HG02588 (cell line): Measurements from ENCODE around the gene ARRB1.
"Not testable (repeated sequence)": the region's sequence is repeated elsewhere in the genome, so short reads cannot be mapped to it uniquely, and the experiment has no call there.

ENCODE experiments used
- ATAC-seq: cut with Tn5 transposase; IDR thresholded peaks from one replicate; pipeline ENCODE4 v1.9.1; 2021; ENCODE audit warnings: mild to moderate bottlenecking, moderate library complexity; ENCODE audit not compliant: unreplicated experiment

Gene ARRB1

GRCh38 chr11:75371949-75372876, 20.8 kb upstream of the ARRB1 start:
- no peak for ATAC-seq

GRCh38 chr11:75369560-75370255, 18.2 kb upstream of the ARRB1 start:
- no peak for ATAC-seq

- not testable (repeated sequence) for ATAC-seq
Observed at GRCh38 chr11:75366826-75367225, 15.4 kb upstream of the ARRB1 start.

- ATAC-seq, result no peak
Observed at GRCh38 chr11:75365711-75366181, 14.3 kb upstream of the ARRB1 start.

- ATAC-seq, result not testable (repeated sequence)
Observed at GRCh38 chr11:75362285-75362684, 10.8 kb upstream of the ARRB1 start.

GRCh38 chr11:75356613-75357012, 5.2 kb upstream of the ARRB1 start:
- ATAC-seq, result no peak

- ATAC-seq, result no peak
Observed at GRCh38 chr11:75355051-75355450, 3.6 kb upstream of the ARRB1 start.

GRCh38 chr11:75352588-75353206, 1.2 kb upstream of the ARRB1 start:
- ATAC-seq, result no peak

- ATAC-seq, result peak; percentile 48
Observed at GRCh38 chr11:75351791-75352587, 528 bp upstream of the ARRB1 start.

GRCh38 chr11:75350743-75351540, 519 bp downstream of the ARRB1 start:
- ATAC-seq, result no peak

- ATAC-seq, result no peak
Observed at GRCh38 chr11:75350122-75350742, 1.2 kb downstream of the ARRB1 start.

GRCh38 chr11:75349521-75350116, 1.8 kb downstream of the ARRB1 start:
- ATAC-seq, result no peak

- no peak for ATAC-seq
Observed at GRCh38 chr11:75347781-75348566, 3.5 kb downstream of the ARRB1 start.

- ATAC-seq, result no peak
Observed at GRCh38 chr11:75346912-75347647, 4.4 kb downstream of the ARRB1 start.

- no peak for ATAC-seq
Observed at GRCh38 chr11:75346296-75346695, 5.2 kb downstream of the ARRB1 start.

GRCh38 chr11:75345455-75346160, 5.9 kb downstream of the ARRB1 start:
- no peak for ATAC-seq
